HCT116 (cell line): ENCODE measurements around the gene CCDC57. TPM values are rescaled to one million over a fixed set of nuclear protein-coding genes. Genes with fewer than 3 reads are reported as not detected.

Experiments
- ATAC-seq: fragments of 200-7000 bp; cut with Tn5 transposase; 2 replicates; pipeline ENCODE4 v1.9.1; 2020; ENCODE audit warnings: mild to moderate bottlenecking, moderate library complexity
- BruUV-seq: library from RNA; stranded (reverse); fragments of 400-500 nt; replicated peaks from 2 replicates; lab custom pipeline; 2021; lab: Mats Ljungman, UMichigan
- CTCF ChIA-PET: fragments of 300-600 bp; sonication (Branson Sonifier 250); formaldehyde crosslinking; loops from one replicate; lab custom pipeline; 2021; ENCODE audit warnings: antibody characterized with exemption; lab: Charles Lee
- POLR2A ChIA-PET: fragments of 300-600, 350-600 bp; sonication (Branson Sonifier 250); formaldehyde crosslinking; loops from one replicate; lab custom pipeline; 2021; ENCODE audit warnings: antibody characterized with exemption; lab: Charles Lee
- RAD21 ChIA-PET, 2 experiments: fragments of 300-600 bp; sonication (Branson Sonifier 250); formaldehyde crosslinking; loops; one replicate each; lab custom pipeline; 2023; ENCODE audit warnings: low total read pairs in 2 of 2; ENCODE audit not compliant: uncharacterized antibody in 2 of 2, unreplicated experiment in 2 of 2, low non-redundant PET in 1 of 2; lab: Charles Lee
- DNase-seq: peaks from one replicate; pipeline ENCODE4 v3.0.0-alpha.2; 2010; ENCODE audit warnings: low read depth, low spot score
- H2AFZ ChIP-seq: fragments of 200-600 bp; shearing (Covaris generic), sonication (generic); 2 replicates; pipeline ENCODE4 v1.6.1; 2017; ENCODE audit warnings: low read depth, mixed run types, mixed read lengths, antibody characterized with exemption, low read length; ENCODE audit not compliant: poor library complexity, severe bottlenecking
- H3K27ac ChIP-seq: 2 replicates; pipeline ENCODE4 v1.5.1; 2012; ENCODE audit warnings: low read depth, low read length
- H3K27me3 ChIP-seq: fragments of 200-600 bp; sonication (generic); 2 replicates; pipeline ENCODE4 v1.6.1; 2016; ENCODE audit warnings: mixed run types, low read length, mixed read lengths; ENCODE audit not compliant: insufficient read depth
- H3K36me3 ChIP-seq, 2 experiments: fragments of 200-500 bp in 1 of 2; fragments of 200-600 bp in 1 of 2; sonication (Bioruptor generic) in 1 of 2; sonication (generic) in 1 of 2; 2 replicates each; pipeline versions ENCODE4 v1.5.1 to v1.6.1; 2014 to 2016; ENCODE audit warnings: low read length in 2 of 2, inconsistent platforms in 1 of 2, mixed read lengths in 1 of 2, mixed run types in 1 of 2; ENCODE audit not compliant: insufficient read depth in 2 of 2, control insufficient read depth in 1 of 2
- H3K4me1 ChIP-seq, 2 experiments: fragments of 200-600 bp in 1 of 2; sonication (generic) in 1 of 2; 2 replicates each; pipeline versions ENCODE4 v1.5.1 to v1.6.1; 2012 to 2017; ENCODE audit warnings: low read length in 2 of 2, inconsistent platforms in 1 of 2, mild to moderate bottlenecking in 1 of 2, mixed read lengths in 1 of 2, mixed run types in 1 of 2, moderate library complexity in 1 of 2; ENCODE audit not compliant: insufficient read depth in 2 of 2, control insufficient read depth in 1 of 2
- H3K4me2 ChIP-seq: fragments of 200-600 bp; sonication (generic); 2 replicates; pipeline ENCODE4 v1.6.1; 2017; ENCODE audit warnings: mixed run types, low read length, mixed read lengths
- H3K4me3 ChIP-seq, 2 experiments: fragments of 200-600 bp in 1 of 2; sonication (generic) in 1 of 2; replicated peaks in 1 of 2; 2 replicates each; pipeline ENCODE4 v1.5.1; 2011 to 2016; ENCODE audit warnings: low read length in 2 of 2, control low read depth in 1 of 2, low read depth in 1 of 2, mild to moderate bottlenecking in 1 of 2, mixed read lengths in 1 of 2, mixed run types in 1 of 2
- H3K79me2 ChIP-seq: fragments of 200-600 bp; sonication (generic); 2 replicates; pipeline ENCODE4 v1.6.1; 2017; ENCODE audit warnings: mild to moderate bottlenecking, mixed run types, low read length, moderate library complexity, mixed read lengths; ENCODE audit not compliant: insufficient read depth
- H3K9ac ChIP-seq: fragments of 200-600 bp; sonication (generic); 2 replicates; pipeline ENCODE4 v1.6.1; 2016; ENCODE audit warnings: low read length, mixed read lengths
- H3K9me2 ChIP-seq: fragments of 200-600 bp; sonication (generic), shearing (Covaris generic); 2 replicates; pipeline ENCODE4 v1.6.1; 2017; ENCODE audit warnings: mixed run types, mild to moderate bottlenecking, moderate library complexity; ENCODE audit not compliant: insufficient read depth
- H3K9me3 ChIP-seq, 2 experiments: fragments of 200-500 bp in 1 of 2; fragments of 200-600 bp in 1 of 2; sonication (Bioruptor generic) in 1 of 2; sonication (generic) in 1 of 2; 2 replicates each; pipeline ENCODE4 v1.6.1; 2014 to 2017; ENCODE audit warnings: low read length in 2 of 2, mixed read lengths in 2 of 2, inconsistent platforms in 1 of 2, low read depth in 1 of 2, mild to moderate bottlenecking in 1 of 2, mixed run types in 1 of 2, moderate library complexity in 1 of 2; ENCODE audit not compliant: control insufficient read depth in 1 of 2, insufficient read depth in 1 of 2
- H4K20me1 ChIP-seq: fragments of 200-600 bp; sonication (generic), shearing (Covaris generic); 2 replicates; pipeline ENCODE4 v1.6.1; 2017; ENCODE audit warnings: mixed run types, mild to moderate bottlenecking, moderate library complexity; ENCODE audit not compliant: insufficient read depth
- CBX3 ChIP-seq: IDR thresholded peaks from 2 replicates; pipeline ENCODE4 v1.6.1; 2012; ENCODE audit warnings: low read depth
- EGR1 ChIP-seq: IDR thresholded peaks from 2 replicates; pipeline ENCODE4 v1.6.1; 2012; ENCODE audit warnings: low read depth
- EZH2phosphoT487 ChIP-seq: fragments of 200-600 bp; IDR thresholded peaks from 2 replicates; pipeline ENCODE4 v1.6.1; 2018; ENCODE audit warnings: antibody characterized with exemption, borderline replicate concordance
- JUND ChIP-seq: IDR thresholded peaks from 2 replicates; pipeline ENCODE4 v1.6.1; 2012
- SIN3A ChIP-seq: IDR thresholded peaks from 2 replicates; pipeline ENCODE4 v1.6.1; 2012; ENCODE audit warnings: low read depth
- TCF7L2 ChIP-seq: IDR thresholded peaks from 2 replicates; pipeline ENCODE4 v1.7.0; 2011; ENCODE audit warnings: borderline replicate concordance, inconsistent platforms; ENCODE audit not compliant: insufficient read depth, insufficient read length; ENCODE audit errors: extremely low read depth
- YY1 ChIP-seq: IDR thresholded peaks from 2 replicates; pipeline ENCODE4 v1.6.1; 2011; ENCODE audit warnings: low read length, low read depth, moderate library complexity, mild to moderate bottlenecking; ENCODE audit not compliant: insufficient replicate concordance; ENCODE audit errors: extremely low read depth
- ZFX ChIP-seq: fragments of 450-650 bp; IDR thresholded peaks from 2 replicates; pipeline ENCODE4 v1.6.1; 2017
- ZNF274 ChIP-seq: fragments of 200-500 bp; sonication (Bioruptor generic); IDR thresholded peaks from 2 replicates; pipeline ENCODE4 v1.6.1; 2014; ENCODE audit warnings: mild to moderate bottlenecking, low read depth, low read length, inconsistent platforms
- intact Hi-C: fragments of 100-400 bp; cut with micrococcal nuclease; formaldehyde crosslinking; loops from 2 replicates; pipeline ENCODE4 v1.10.0; 2022
- total RNA-seq: library from RNA; stranded (reverse); gene quantifications from one replicate; pipeline ENCODE4 v1.2.1, GENCODE V29; 2021; ENCODE audit not compliant: unreplicated experiment
- TF ChIP-seq, protein P1 (sequence below): IDR thresholded peaks from 2 replicates; pipeline ENCODE4 v1.6.1; 2012
- TF ChIP-seq, protein P2 (sequence below): IDR thresholded peaks from 2 replicates; pipeline ENCODE4 v1.6.1; 2012; ENCODE audit warnings: low read depth
- TF ChIP-seq, protein P3 (sequence below), 3 experiments: fragments of 200-600 bp in 1 of 3; sonication (generic) in 1 of 3; IDR thresholded peaks in 2 of 3; conservative IDR thresholded peaks in 1 of 3; 2 replicates each; pipeline ENCODE4 v1.5.1; 2012 to 2017; ENCODE audit warnings: low read depth in 2 of 3, low read length in 2 of 3, antibody characterized with exemption in 1 of 3, borderline replicate concordance in 1 of 3, control low read depth in 1 of 3, mild to moderate bottlenecking in 1 of 3, mixed read lengths in 1 of 3, mixed run types in 1 of 3, moderate library complexity in 1 of 3; ENCODE audit not compliant: insufficient read depth in 1 of 3

Gene CCDC57
- total RNA-seq, 1 experiment from 2014 or later: 143 TPM

GRCh38 chr17:82225368-82226029 is 12.9 kb upstream of the CCDC57 start:
- BruUV-seq: no TSS peak
- H3K4me1 ChIP-seq: peaks cover 15 to 45% of the 10 kb centered on the region in 2 experiments
- no peak for ATAC-seq
- no peak overlapping the region; the same call in 1 of the 2 replicates for H3K27ac ChIP-seq
- no peaks in the 10 kb centered on the region for H3K9me2 ChIP-seq
- no peak overlapping the region for H3K9ac ChIP-seq
- RAD21 ChIA-PET: no interaction called here
- H3K4me2 ChIP-seq: no peak overlapping the region
- H3K79me2 ChIP-seq: peaks cover 21% of the 10 kb centered on the region
- CTCF ChIA-PET: no interaction called here
- H3K36me3 ChIP-seq: peaks cover 0 to 12% of the 10 kb centered on the region in 2 experiments; a peak in 2 of 4 replicates
- TF ChIP-seq SIN3A (no peak), EGR1 (no peak), ZNF274 (no peak), TCF7L2 (no peak), YY1 (no peak)
- TF ChIP-seq, protein P1, sequence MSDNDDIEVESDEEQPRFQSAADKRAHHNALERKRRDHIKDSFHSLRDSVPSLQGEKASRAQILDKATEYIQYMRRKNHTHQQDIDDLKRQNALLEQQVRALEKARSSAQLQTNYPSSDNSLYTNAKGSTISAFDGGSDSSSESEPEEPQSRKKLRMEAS: no peak
- intact Hi-C loops: no loop called here
- peaks cover 0 to 3% of the 10 kb centered on the region in 2 experiments; a peak in 1 of 4 replicates for H3K9me3 ChIP-seq
- POLR2A ChIA-PET: interaction anchor here (1.2 kb wide), 1 partner anchor 11 kb away, joined by 3 read pairs; no protein-coding TSS in a partner anchor
- H2AFZ ChIP-seq: no peak overlapping the region
- no peaks in the 10 kb centered on the region for H3K27me3 ChIP-seq
- H3K4me3 ChIP-seq: no peak overlapping the region
- H4K20me1 ChIP-seq: no peaks in the 10 kb centered on the region
- DNase-seq: no peak

DNA sequence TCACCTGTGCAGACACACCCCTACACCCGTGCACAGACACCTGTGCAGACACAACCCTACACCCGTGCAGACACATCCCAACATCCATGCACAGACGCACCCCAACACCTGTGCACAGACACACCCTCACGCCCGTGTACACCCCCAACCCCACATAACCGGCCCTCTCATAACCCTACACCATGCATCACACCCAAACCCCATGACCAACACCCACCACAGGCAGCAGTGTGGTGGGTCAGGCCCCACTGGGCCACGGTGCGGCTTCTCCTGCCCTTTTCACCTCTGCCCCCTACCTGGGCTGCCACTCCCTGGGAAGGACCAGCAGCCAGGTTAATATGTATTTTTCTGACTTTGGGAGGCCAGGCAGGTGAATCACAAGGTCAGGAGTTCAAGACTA is 12.0 kb upstream of the CCDC57 start:
- ChIA-PET CTCF (no interaction called here), RAD21 (no interaction called here)
- TF ChIP-seq CBX3 (no peak), ZFX (no peak), EZH2phosphoT487 (no peak), SIN3A (no peak), JUND (no peak), TCF7L2 (no peak)
- TF ChIP-seq, protein P2, sequence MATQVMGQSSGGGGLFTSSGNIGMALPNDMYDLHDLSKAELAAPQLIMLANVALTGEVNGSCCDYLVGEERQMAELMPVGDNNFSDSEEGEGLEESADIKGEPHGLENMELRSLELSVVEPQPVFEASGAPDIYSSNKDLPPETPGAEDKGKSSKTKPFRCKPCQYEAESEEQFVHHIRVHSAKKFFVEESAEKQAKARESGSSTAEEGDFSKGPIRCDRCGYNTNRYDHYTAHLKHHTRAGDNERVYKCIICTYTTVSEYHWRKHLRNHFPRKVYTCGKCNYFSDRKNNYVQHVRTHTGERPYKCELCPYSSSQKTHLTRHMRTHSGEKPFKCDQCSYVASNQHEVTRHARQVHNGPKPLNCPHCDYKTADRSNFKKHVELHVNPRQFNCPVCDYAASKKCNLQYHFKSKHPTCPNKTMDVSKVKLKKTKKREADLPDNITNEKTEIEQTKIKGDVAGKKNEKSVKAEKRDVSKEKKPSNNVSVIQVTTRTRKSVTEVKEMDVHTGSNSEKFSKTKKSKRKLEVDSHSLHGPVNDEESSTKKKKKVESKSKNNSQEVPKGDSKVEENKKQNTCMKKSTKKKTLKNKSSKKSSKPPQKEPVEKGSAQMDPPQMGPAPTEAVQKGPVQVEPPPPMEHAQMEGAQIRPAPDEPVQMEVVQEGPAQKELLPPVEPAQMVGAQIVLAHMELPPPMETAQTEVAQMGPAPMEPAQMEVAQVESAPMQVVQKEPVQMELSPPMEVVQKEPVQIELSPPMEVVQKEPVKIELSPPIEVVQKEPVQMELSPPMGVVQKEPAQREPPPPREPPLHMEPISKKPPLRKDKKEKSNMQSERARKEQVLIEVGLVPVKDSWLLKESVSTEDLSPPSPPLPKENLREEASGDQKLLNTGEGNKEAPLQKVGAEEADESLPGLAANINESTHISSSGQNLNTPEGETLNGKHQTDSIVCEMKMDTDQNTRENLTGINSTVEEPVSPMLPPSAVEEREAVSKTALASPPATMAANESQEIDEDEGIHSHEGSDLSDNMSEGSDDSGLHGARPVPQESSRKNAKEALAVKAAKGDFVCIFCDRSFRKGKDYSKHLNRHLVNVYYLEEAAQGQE: no peak
- TF ChIP-seq, protein P3, sequence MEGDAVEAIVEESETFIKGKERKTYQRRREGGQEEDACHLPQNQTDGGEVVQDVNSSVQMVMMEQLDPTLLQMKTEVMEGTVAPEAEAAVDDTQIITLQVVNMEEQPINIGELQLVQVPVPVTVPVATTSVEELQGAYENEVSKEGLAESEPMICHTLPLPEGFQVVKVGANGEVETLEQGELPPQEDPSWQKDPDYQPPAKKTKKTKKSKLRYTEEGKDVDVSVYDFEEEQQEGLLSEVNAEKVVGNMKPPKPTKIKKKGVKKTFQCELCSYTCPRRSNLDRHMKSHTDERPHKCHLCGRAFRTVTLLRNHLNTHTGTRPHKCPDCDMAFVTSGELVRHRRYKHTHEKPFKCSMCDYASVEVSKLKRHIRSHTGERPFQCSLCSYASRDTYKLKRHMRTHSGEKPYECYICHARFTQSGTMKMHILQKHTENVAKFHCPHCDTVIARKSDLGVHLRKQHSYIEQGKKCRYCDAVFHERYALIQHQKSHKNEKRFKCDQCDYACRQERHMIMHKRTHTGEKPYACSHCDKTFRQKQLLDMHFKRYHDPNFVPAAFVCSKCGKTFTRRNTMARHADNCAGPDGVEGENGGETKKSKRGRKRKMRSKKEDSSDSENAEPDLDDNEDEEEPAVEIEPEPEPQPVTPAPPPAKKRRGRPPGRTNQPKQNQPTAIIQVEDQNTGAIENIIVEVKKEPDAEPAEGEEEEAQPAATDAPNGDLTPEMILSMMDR (IDR thresholded peaks at IDR 0.05 in 2 of 3, conservative IDR thresholded peaks at IDR 0.05 in 1 of 3; ENCODE audit: borderline replicate concordance in 1 of 3, insufficient read depth in 1 of 3, low read depth in 2 of 3, low read length in 2 of 3): no peak

More for the DNA sequence above, 12.0 kb upstream of the CCDC57 start:
- H3K9me3 ChIP-seq: peaks cover 0 to 3% of the 10 kb centered on the region in 2 experiments; a peak in 1 of 4 replicates
- no TSS peak for BruUV-seq
- DNase-seq (no peak), ATAC-seq (no peak)
- H3K4me3 ChIP-seq: no peak overlapping the region
- no peak overlapping the region for H3K27ac ChIP-seq
- no peak overlapping the region for H2AFZ ChIP-seq
- POLR2A ChIA-PET: interaction anchor here (1.2 kb wide), 1 partner anchor 10 kb away, joined by 3 read pairs; no protein-coding TSS in a partner anchor
- intact Hi-C loops: no loop called here
- H4K20me1 ChIP-seq: no peaks in the 10 kb centered on the region
- H3K36me3 ChIP-seq: peaks cover 0 to 6% of the 10 kb centered on the region in 2 experiments; a peak in 2 of 4 replicates
- no peak overlapping the region for H3K9ac ChIP-seq
- H3K27me3 ChIP-seq: no peaks in the 10 kb centered on the region
- peaks cover 13 to 43% of the 10 kb centered on the region in 2 experiments for H3K4me1 ChIP-seq
- no peak overlapping the region for H3K4me2 ChIP-seq
- no peaks in the 10 kb centered on the region for H3K9me2 ChIP-seq
- peaks cover 12% of the 10 kb centered on the region for H3K79me2 ChIP-seq
